ENCODE data around the gene UVRAG.

UVRAG gene

GRCh38 chr11:75858613-75859012, 43.6 kb downstream of the UVRAG start:
- no peak overlapping the region for H3K4me3 ChIP-seq (ENCODE audit: low read depth, low read length)
- no peak for DNase-seq (ENCODE audit: low read depth)
- TF ChIP-seq CTCF (IDR thresholded peaks at IDR 0.05; ENCODE audit: control insufficient read depth, extremely low read depth, insufficient read depth) = no peak

GRCh38 chr11:75859614-75860013, 44.6 kb downstream of the UVRAG start:
- H3K4me3 ChIP-seq (ENCODE audit: low read depth, low read length) = no peak overlapping the region
- no peak for DNase-seq (ENCODE audit: low read depth)
- TF ChIP-seq CTCF (IDR thresholded peaks at IDR 0.05; ENCODE audit: control insufficient read depth, extremely low read depth, insufficient read depth) = no peak

- no peak for DNase-seq (ENCODE audit: low read depth)
- no peak overlapping the region for H3K4me3 ChIP-seq (ENCODE audit: low read depth, low read length)
- TF ChIP-seq CTCF (IDR thresholded peaks at IDR 0.05; ENCODE audit: control insufficient read depth, extremely low read depth, insufficient read depth) = no peak
Observed at GRCh38 chr11:75862437-75862836, 47.4 kb downstream of the UVRAG start.

- DNase-seq (ENCODE audit: low read depth) = no peak
- H3K4me3 ChIP-seq (ENCODE audit: low read depth, low read length) = no peak overlapping the region
Observed at GRCh38 chr11:75867778-75868374, 52.9 kb downstream of the UVRAG start.

GRCh38 chr11:75868990-75869389, 54.0 kb downstream of the UVRAG start:
- no peak overlapping the region for H3K4me3 ChIP-seq (ENCODE audit: low read depth, low read length)
- DNase-seq (ENCODE audit: low read depth) = peak; percentile 38
- no peak for TF ChIP-seq CTCF (IDR thresholded peaks at IDR 0.05; ENCODE audit: control insufficient read depth, extremely low read depth, insufficient read depth)

More at GRCh38 chr11:75867778-75868374, 52.9 kb downstream of the UVRAG start:
- peak; percentile 70 for TF ChIP-seq CTCF (IDR thresholded peaks at IDR 0.05; ENCODE audit: control insufficient read depth, extremely low read depth, insufficient read depth)

- DNase-seq (ENCODE audit: low read depth) = no peak
Observed at GRCh38 chr11:75869661-75870455, 54.8 kb downstream of the UVRAG start.

More at GRCh38 chr11:75869661-75870455, 54.8 kb downstream of the UVRAG start:
- no peak overlapping the region for H3K4me3 ChIP-seq (ENCODE audit: low read depth, low read length)
- TF ChIP-seq CTCF (IDR thresholded peaks at IDR 0.05; ENCODE audit: control insufficient read depth, extremely low read depth, insufficient read depth) = no peak

All from LNCaP clone FGC (cell line).